Renal cortical epithelial cell (primary cell): ENCODE measurements around the gene TBX21. TPM values are rescaled to one million over a fixed set of nuclear protein-coding genes. Genes with fewer than 3 reads are reported as not detected.

Experiments
- DNase-seq: peaks from one replicate; pipeline ENCODE4 v3.0.0-alpha.2; 2011; ENCODE audit warnings: low read depth
- total RNA-seq: library from RNA; depleted of rRNA; stranded (reverse); fragments of >200 nt; gene quantifications from 2 replicates; pipeline ENCODE4 v1.2.3, GENCODE V29; 2014

TBX21 gene
- total RNA-seq, 1 donor from 2014 or later = not detected

- DNase-seq = no peak
Measured at GRCh38 chr17:47697906-47698711, 34.9 kb upstream of the TBX21 start.

GRCh38 chr17:47698749-47699535, 34.1 kb upstream of the TBX21 start:
- no peak for DNase-seq

- no peak for DNase-seq
Measured at GRCh38 chr17:47699536-47699840, 33.5 kb upstream of the TBX21 start.

GRCh38 chr17:47700471-47701449, 32.3 kb upstream of the TBX21 start:
- no peak for DNase-seq

GRCh38 chr17:47701608-47702007, 31.4 kb upstream of the TBX21 start:
- no peak for DNase-seq

- DNase-seq = no peak
Measured at GRCh38 chr17:47702391-47702995, 30.5 kb upstream of the TBX21 start.

- DNase-seq = no peak
Measured at GRCh38 chr17:47703191-47703591, 29.8 kb upstream of the TBX21 start.

GRCh38 chr17:47703671-47704070, 29.4 kb upstream of the TBX21 start:
- DNase-seq = no peak

- no peak for DNase-seq
Measured at GRCh38 chr17:47704116-47704515, 28.9 kb upstream of the TBX21 start.

- no peak for DNase-seq
Measured at GRCh38 chr17:47704736-47705135, 28.3 kb upstream of the TBX21 start.

- DNase-seq = no peak
Measured at GRCh38 chr17:47705536-47706530, 27.2 kb upstream of the TBX21 start.

GRCh38 chr17:47707056-47707804, 25.8 kb upstream of the TBX21 start:
- no peak for DNase-seq

- no peak for DNase-seq
Measured at GRCh38 chr17:47707884-47708283, 25.2 kb upstream of the TBX21 start.

GRCh38 chr17:47708312-47708863, 24.6 kb upstream of the TBX21 start:
- DNase-seq = no peak

GRCh38 chr17:47708864-47709541, 24.0 kb upstream of the TBX21 start:
- DNase-seq = no peak

- DNase-seq = no peak
Measured at GRCh38 chr17:47709594-47709993, 23.4 kb upstream of the TBX21 start.

- DNase-seq = no peak
Measured at GRCh38 chr17:47711366-47712099, 21.5 kb upstream of the TBX21 start.
